Measurements from ENCODE around the gene HSD11B2. TPM values are rescaled to one million over a fixed set of nuclear protein-coding genes. Genes with fewer than 3 reads are reported as not detected.

HSD11B2 gene
- total RNA-seq = not detected
- polyA plus RNA-seq = not detected

DNA sequence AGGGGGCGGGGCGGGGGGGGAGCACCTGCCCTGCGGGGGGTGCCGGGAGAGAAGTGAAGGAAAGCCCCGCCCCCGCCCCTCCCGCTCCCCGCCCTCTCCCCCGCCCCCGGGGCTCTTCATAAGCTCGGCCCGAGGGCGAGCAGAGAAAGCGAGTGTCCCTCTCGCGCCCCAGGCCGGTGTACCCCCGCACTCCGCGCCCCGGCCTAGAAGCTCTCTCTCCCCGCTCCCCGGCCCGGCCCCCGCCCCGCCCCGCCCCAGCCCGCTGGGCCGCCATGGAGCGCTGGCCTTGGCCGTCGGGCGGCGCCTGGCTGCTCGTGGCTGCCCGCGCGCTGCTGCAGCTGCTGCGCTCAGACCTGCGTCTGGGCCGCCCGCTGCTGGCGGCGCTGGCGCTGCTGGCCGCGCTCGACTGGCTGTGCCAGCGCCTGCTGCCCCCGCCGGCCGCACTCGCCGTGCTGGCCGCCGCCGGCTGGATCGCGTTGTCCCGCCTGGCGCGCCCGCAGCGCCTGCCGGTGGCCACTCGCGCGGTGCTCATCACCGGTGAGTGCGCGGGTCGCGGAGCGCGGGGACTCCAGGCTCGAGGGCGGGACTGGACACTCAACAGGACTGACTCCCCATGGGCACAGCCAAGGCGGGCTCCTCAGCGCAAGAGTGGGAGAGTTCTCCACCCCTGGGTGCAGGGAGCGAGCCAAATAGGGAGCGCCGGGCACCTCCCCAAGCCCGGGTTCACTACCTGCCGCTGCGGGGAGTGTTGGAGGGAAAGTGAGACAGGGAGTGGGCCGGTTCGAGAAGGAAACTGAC, at the start of gene HSD11B2:
TSS of gene HSD11B2 (plus strand) at position 145 of the 798 bp plus-strand sequence. CDS start at position 273, 128 bp downstream.
- H3K27me3 ChIP-seq (ENCODE audit: control insufficient read depth, insufficient read depth, low read length) = peaks cover 11% of the 10 kb centered on the region
- no peak within 1 kb of the TSS for H3K4me3 ChIP-seq (ENCODE audit: low read depth, low read length)

GRCh38 chr16:67383284-67383683, 47.6 kb upstream of the HSD11B2 start:
- Mint-ChIP-seq H3K4me1 (no peaks in the 10 kb centered on the region), H3K9me3 (no peaks in the 10 kb centered on the region), H3K36me3 (no peaks in the 10 kb centered on the region), H3K27me3 (peaks cover 23% of the 10 kb centered on the region), H3K27ac (no peak overlapping the region), H3K4me3 (no peak overlapping the region)
- no peak for ATAC-seq (ENCODE audit: low read depth in 2 of 2)
- H3K9me3 ChIP-seq (ENCODE audit: control insufficient read depth in 2 of 2, low read length in 2 of 2) = no peaks in the 10 kb centered on the region
- H3K4me1 ChIP-seq (ENCODE audit: control insufficient read depth, insufficient read depth, low read length, poor library complexity, severe bottlenecking) = no peaks in the 10 kb centered on the region
- peaks cover 8% of the 10 kb centered on the region for H3K27me3 ChIP-seq (ENCODE audit: control insufficient read depth, insufficient read depth, low read length)
- no peaks in the 10 kb centered on the region for H3K36me3 ChIP-seq (ENCODE audit: control insufficient read depth, insufficient read depth, low read length)
- DNase-seq = no peak
- H3K27ac ChIP-seq (ENCODE audit: insufficient read depth, low read length, poor library complexity, severe bottlenecking) = no peak overlapping the region
- no peak overlapping the region for H3K4me3 ChIP-seq (ENCODE audit: low read depth, low read length)

More for the DNA sequence above, at the start of gene HSD11B2:
- no peak within 1 kb of the TSS for H3K27ac ChIP-seq (ENCODE audit: insufficient read depth, low read length, poor library complexity, severe bottlenecking)
- peaks cover 14% of the 10 kb centered on the region for H3K4me1 ChIP-seq (ENCODE audit: control insufficient read depth, insufficient read depth, low read length, poor library complexity, severe bottlenecking)
- ATAC-seq (ENCODE audit: low read depth in 2 of 2) = peak in 1 of 2 donors; percentile 31
- H3K36me3 ChIP-seq (ENCODE audit: control insufficient read depth, insufficient read depth, low read length) = no peaks in the 10 kb centered on the region
- Mint-ChIP-seq H3K27ac (no peak within 1 kb of the TSS), H3K9me3 (peaks cover 0 to 1% (median 0%) of the 10 kb centered on the region in 7 donors), H3K36me3 (peaks cover 4% of the 10 kb centered on the region), H3K4me1 (peaks cover 0 to 15% (median 2%) of the 10 kb centered on the region in 4 donors), H3K27me3 (peaks cover 52% of the 10 kb centered on the region), H3K4me3 (peak within 1 kb of the TSS; percentile 64 to 86 (median 76))
- DNase-seq = peak in 1 of 3 donors; percentile 16
- H3K9me3 ChIP-seq (ENCODE audit: control insufficient read depth in 2 of 2, low read length in 2 of 2) = no peaks in the 10 kb centered on the region

DNA sequence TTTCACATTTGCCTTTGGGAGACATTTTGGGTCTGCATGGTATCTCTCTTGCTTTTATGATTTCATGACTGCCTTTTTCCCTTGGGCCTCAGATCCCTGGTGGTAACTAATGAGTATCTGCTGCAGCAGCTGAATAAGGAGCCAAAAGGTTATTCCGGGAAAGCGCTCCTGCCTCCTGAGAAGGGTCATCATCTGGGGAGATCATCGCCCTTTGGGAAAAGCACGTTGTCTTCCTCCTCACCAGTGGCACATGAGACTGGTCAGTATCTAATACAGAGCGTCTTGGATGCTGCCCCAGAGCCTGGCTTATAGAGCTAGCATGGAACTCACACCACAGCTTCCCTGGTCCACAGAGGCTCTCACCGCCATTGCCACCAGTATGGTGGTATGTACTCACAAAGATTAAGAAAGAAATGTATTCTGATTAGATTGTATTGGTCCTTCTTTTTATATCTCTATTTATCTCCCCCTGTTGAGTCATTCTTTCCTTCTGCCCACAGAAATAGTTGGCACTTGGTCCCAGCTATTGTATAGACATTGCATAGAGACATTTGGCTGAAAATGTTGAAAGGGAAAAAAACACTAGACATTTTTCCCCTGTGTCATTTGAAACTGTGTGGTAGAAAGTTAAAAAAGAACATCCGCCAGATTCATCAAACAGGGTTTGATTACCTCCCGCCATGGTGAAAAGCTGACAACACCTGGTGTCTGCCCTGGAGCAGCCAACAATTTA, 46.0 kb upstream of the HSD11B2 start:
- H3K36me3 ChIP-seq (ENCODE audit: control insufficient read depth, insufficient read depth, low read length) = no peaks in the 10 kb centered on the region
- Mint-ChIP-seq H3K27ac (no peak overlapping the region), H3K4me3 (no peak overlapping the region), H3K4me1 (no peaks in the 10 kb centered on the region), H3K36me3 (no peaks in the 10 kb centered on the region), H3K27me3 (peaks cover 22% of the 10 kb centered on the region), H3K9me3 (no peaks in the 10 kb centered on the region)
- peaks cover 4% of the 10 kb centered on the region for H3K27me3 ChIP-seq (ENCODE audit: control insufficient read depth, insufficient read depth, low read length)
- H3K9me3 ChIP-seq (ENCODE audit: control insufficient read depth in 2 of 2, low read length in 2 of 2) = no peaks in the 10 kb centered on the region
- DNase-seq (no peak), ATAC-seq (ENCODE audit: low read depth in 2 of 2) (no peak)
- no peaks in the 10 kb centered on the region for H3K4me1 ChIP-seq (ENCODE audit: control insufficient read depth, insufficient read depth, low read length, poor library complexity, severe bottlenecking)
- no peak overlapping the region for H3K27ac ChIP-seq (ENCODE audit: insufficient read depth, low read length, poor library complexity, severe bottlenecking)
- H3K4me3 ChIP-seq (ENCODE audit: low read depth, low read length) = no peak overlapping the region

DNA sequence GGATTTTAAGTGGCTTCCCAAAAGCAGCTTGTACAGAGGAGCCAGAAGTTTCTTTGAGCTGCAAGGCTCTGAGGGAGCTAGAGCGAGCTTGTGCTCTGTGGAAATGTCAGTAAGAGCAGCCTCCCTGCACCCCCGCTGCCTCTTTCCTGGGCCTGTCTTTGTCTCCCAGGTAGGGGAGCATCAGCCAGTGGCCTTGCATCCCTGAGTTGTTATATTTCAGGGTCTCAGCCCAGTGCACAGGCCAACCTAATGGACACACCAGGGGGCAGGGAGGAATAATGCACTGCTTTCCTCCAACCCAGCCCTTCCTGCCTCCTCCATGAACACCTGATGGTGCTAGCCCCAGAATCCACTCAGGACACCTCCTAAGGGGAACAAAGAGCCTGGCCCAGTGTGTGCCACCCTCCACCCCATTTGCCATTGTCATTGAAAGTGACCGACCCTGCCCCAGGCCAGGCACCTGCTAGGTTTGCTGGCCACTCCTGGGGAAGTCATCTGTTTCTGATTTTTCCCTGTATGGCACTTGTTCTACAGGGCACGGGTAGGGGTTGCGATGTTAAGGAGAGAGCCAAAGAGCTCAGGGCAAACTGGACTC, 44.0 kb upstream of the HSD11B2 start:
- H3K27me3 Mint-ChIP-seq = peaks cover 24% of the 10 kb centered on the region
- DNase-seq (no peak), ATAC-seq (ENCODE audit: low read depth in 2 of 2) (no peak)
- H3K27ac ChIP-seq (ENCODE audit: insufficient read depth, low read length, poor library complexity, severe bottlenecking) = no peak overlapping the region
- no peak overlapping the region for H3K4me3 ChIP-seq (ENCODE audit: low read depth, low read length)
- H3K27ac Mint-ChIP-seq = no peak overlapping the region
- no peak overlapping the region for H3K4me3 Mint-ChIP-seq
- no peaks in the 10 kb centered on the region for H3K9me3 ChIP-seq (ENCODE audit: control insufficient read depth in 2 of 2, low read length in 2 of 2)
- peaks cover 0 to 2% (median 0%) of the 10 kb centered on the region in 4 donors for H3K4me1 Mint-ChIP-seq
- H3K4me1 ChIP-seq (ENCODE audit: control insufficient read depth, insufficient read depth, low read length, poor library complexity, severe bottlenecking) = no peaks in the 10 kb centered on the region
- peaks cover 4% of the 10 kb centered on the region for H3K27me3 ChIP-seq (ENCODE audit: control insufficient read depth, insufficient read depth, low read length)
- H3K36me3 ChIP-seq (ENCODE audit: control insufficient read depth, insufficient read depth, low read length) = no peaks in the 10 kb centered on the region
- no peaks in the 10 kb centered on the region for H3K36me3 Mint-ChIP-seq
- H3K9me3 Mint-ChIP-seq = no peaks in the 10 kb centered on the region

GRCh38 chr16:67387479-67388079, 43.3 kb upstream of the HSD11B2 start:
- Histone ChIP-seq H3K4me1 (ENCODE audit: control insufficient read depth, insufficient read depth, low read length, poor library complexity, severe bottlenecking) (no peaks in the 10 kb centered on the region), H3K27me3 (ENCODE audit: control insufficient read depth, insufficient read depth, low read length) (peaks cover 4% of the 10 kb centered on the region), H3K27ac (ENCODE audit: insufficient read depth, low read length, poor library complexity, severe bottlenecking) (no peak overlapping the region), H3K36me3 (ENCODE audit: control insufficient read depth, insufficient read depth, low read length) (no peaks in the 10 kb centered on the region), H3K9me3 (ENCODE audit: control insufficient read depth in 2 of 2, low read length in 2 of 2) (no peaks in the 10 kb centered on the region), H3K4me3 (ENCODE audit: low read depth, low read length) (no peak overlapping the region)
- H3K27ac Mint-ChIP-seq = no peak overlapping the region
- ATAC-seq (ENCODE audit: low read depth in 2 of 2) = no peak
- peaks cover 25% of the 10 kb centered on the region for H3K27me3 Mint-ChIP-seq
- peaks cover 0 to 1% (median 0%) of the 10 kb centered on the region in 7 donors for H3K9me3 Mint-ChIP-seq
- no peaks in the 10 kb centered on the region for H3K36me3 Mint-ChIP-seq
- no peak for DNase-seq
- peaks cover 0 to 4% (median 0%) of the 10 kb centered on the region in 4 donors for H3K4me1 Mint-ChIP-seq
- no peak overlapping the region for H3K4me3 Mint-ChIP-seq

- no peak overlapping the region for H3K4me3 Mint-ChIP-seq
- H3K27ac Mint-ChIP-seq = no peak overlapping the region
- no peaks in the 10 kb centered on the region for H3K36me3 ChIP-seq (ENCODE audit: control insufficient read depth, insufficient read depth, low read length)
- H3K36me3 Mint-ChIP-seq = no peaks in the 10 kb centered on the region
- peaks cover 0 to 1% (median 0%) of the 10 kb centered on the region in 7 donors for H3K9me3 Mint-ChIP-seq
- H3K9me3 ChIP-seq (ENCODE audit: control insufficient read depth in 2 of 2, low read length in 2 of 2) = no peaks in the 10 kb centered on the region
- DNase-seq (no peak), ATAC-seq (ENCODE audit: low read depth in 2 of 2) (no peak)
- H3K27ac ChIP-seq (ENCODE audit: insufficient read depth, low read length, poor library complexity, severe bottlenecking) = no peak overlapping the region
- peaks cover 24% of the 10 kb centered on the region for H3K27me3 Mint-ChIP-seq
- peaks cover 0 to 4% (median 0%) of the 10 kb centered on the region in 4 donors for H3K4me1 Mint-ChIP-seq
- no peak overlapping the region for H3K4me3 ChIP-seq (ENCODE audit: low read depth, low read length)
- H3K4me1 ChIP-seq (ENCODE audit: control insufficient read depth, insufficient read depth, low read length, poor library complexity, severe bottlenecking) = peaks cover under 1% of the 10 kb centered on the region
- peaks cover 2% of the 10 kb centered on the region for H3K27me3 ChIP-seq (ENCODE audit: control insufficient read depth, insufficient read depth, low read length)
Observed at GRCh38 chr16:67388191-67388590, 42.7 kb upstream of the HSD11B2 start.

DNA sequence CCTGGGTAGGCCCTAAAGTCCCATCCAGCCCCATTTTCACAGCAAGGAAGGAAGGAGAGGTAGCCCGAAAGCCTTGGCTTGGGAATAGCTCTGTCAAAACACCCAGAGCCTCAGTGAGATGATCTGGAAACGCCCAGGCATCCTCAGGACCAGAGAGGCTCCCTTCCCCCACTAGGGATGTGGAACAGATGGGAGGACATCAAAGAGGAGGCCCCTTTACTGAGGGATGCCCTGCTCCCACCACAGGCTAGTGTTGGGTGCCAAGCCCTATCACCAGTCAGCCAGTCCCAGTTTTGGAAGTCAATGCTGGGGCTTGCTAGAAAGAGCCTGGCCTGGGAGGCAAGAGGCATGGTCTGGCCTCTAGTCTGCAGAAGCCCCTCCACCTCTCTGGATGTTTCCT, 42.3 kb upstream of the HSD11B2 start:
- H3K27me3 Mint-ChIP-seq = peaks cover 22% of the 10 kb centered on the region
- H3K27ac ChIP-seq (ENCODE audit: insufficient read depth, low read length, poor library complexity, severe bottlenecking) = no peak overlapping the region
- no peaks in the 10 kb centered on the region for H3K36me3 ChIP-seq (ENCODE audit: control insufficient read depth, insufficient read depth, low read length)
- peaks cover 5% of the 10 kb centered on the region for H3K4me1 ChIP-seq (ENCODE audit: control insufficient read depth, insufficient read depth, low read length, poor library complexity, severe bottlenecking)
- H3K27me3 ChIP-seq (ENCODE audit: control insufficient read depth, insufficient read depth, low read length) = no peaks in the 10 kb centered on the region
- H3K36me3 Mint-ChIP-seq = no peaks in the 10 kb centered on the region
- no peak for DNase-seq
- no peak for ATAC-seq (ENCODE audit: low read depth in 2 of 2)
- no peak overlapping the region for H3K4me3 Mint-ChIP-seq
- H3K9me3 ChIP-seq (ENCODE audit: control insufficient read depth in 2 of 2, low read length in 2 of 2) = no peaks in the 10 kb centered on the region
- peaks cover 0 to 5% (median 0%) of the 10 kb centered on the region in 4 donors for H3K4me1 Mint-ChIP-seq
- peaks cover 0 to 1% (median 0%) of the 10 kb centered on the region in 7 donors for H3K9me3 Mint-ChIP-seq
- H3K27ac Mint-ChIP-seq = no peak overlapping the region
- no peak overlapping the region for H3K4me3 ChIP-seq (ENCODE audit: low read depth, low read length)
